ENCODE data around the gene MT1G. TPM values are rescaled to one million over a fixed set of nuclear protein-coding genes. Genes with fewer than 3 reads are reported as not detected.
A peak's percentile ranks its signal among the peaks of the same experiment; 100 is the strongest.
"Not testable (repeated sequence)": the region's sequence is repeated elsewhere in the genome, so short reads cannot be mapped to it uniquely, and the experiment has no call there.

MT1G gene
- 100 to 1,000 TPM in 1 of 9 donors, 10 to 100 TPM in 4, 1 to 10 TPM in 3, not detected in 1; 3.7 to 146 (median 11.5) TPM for total RNA-seq
- 10 to 100 TPM; 26.1 to 87.2 (median 26.4) TPM for polyA plus RNA-seq
- long read RNA-seq, donor 1, transcript MT1G-202 (3 exons, 406 nt): major isoform, 10 of 19 reads
- long read RNA-seq, donor 1, transcript MT1G-201 (3 exons, 405 nt): minor isoform, 9 of 19 reads
- long read RNA-seq, donor 1, partial matches to known transcripts: 0 of 19 reads
- long read RNA-seq, donor 1, other reads (novel, unspliced or antisense): 0 of 19 reads
- long read RNA-seq, donor 2, partial matches to known transcripts: 0 of 1 reads
- long read RNA-seq, donor 2, other reads (novel, unspliced or antisense): 0 of 1 reads
- long read RNA-seq, donor 3, transcript MT1G-202 (3 exons, 406 nt): major isoform, 10 of 25 reads
- long read RNA-seq, donor 3, transcript MT1G-201 (3 exons, 405 nt): minor isoform, 8 of 25 reads
- long read RNA-seq, donor 3, partial matches to known transcripts: 6 of 25 reads
- long read RNA-seq, donor 3, other reads (novel, unspliced or antisense): 0 of 25 reads
- long read RNA-seq, donor 4, partial matches to known transcripts: 0 of 2 reads
- long read RNA-seq, donor 4, other reads (novel, unspliced or antisense): 0 of 2 reads
- long read RNA-seq, donor 5, partial matches to known transcripts: 0 of 1 reads
- long read RNA-seq, donor 5, other reads (novel, unspliced or antisense): 0 of 1 reads
- long read RNA-seq, donor 6, partial matches to known transcripts: 0 of 3 reads
- long read RNA-seq, donor 6, other reads (novel, unspliced or antisense): 0 of 3 reads
- long read RNA-seq, donor 7, transcript MT1G-201 (3 exons, 405 nt): major isoform, 7 of 15 reads
- long read RNA-seq, donor 7, partial matches to known transcripts: 6 of 15 reads
- long read RNA-seq, donor 7, other reads (novel, unspliced or antisense): 0 of 15 reads
- long read RNA-seq, donor 8, transcript MT1G-202 (3 exons, 406 nt): major isoform, 118 of 196 reads
- long read RNA-seq, donor 8, transcript MT1G-201 (3 exons, 405 nt): minor isoform, 76 of 196 reads
- long read RNA-seq, donor 8, partial matches to known transcripts: 0 of 196 reads
- long read RNA-seq, donor 8, other reads (novel, unspliced or antisense): 0 of 196 reads
- long read RNA-seq, donor 9, transcript MT1G-201 (3 exons, 405 nt): major isoform, 5 of 5 reads
- long read RNA-seq, donor 9, partial matches to known transcripts: 0 of 5 reads
- long read RNA-seq, donor 9, other reads (novel, unspliced or antisense): 0 of 5 reads
- long read RNA-seq, donor 10, transcript MT1G-201 (3 exons, 405 nt): major isoform, 11 of 46 reads
- long read RNA-seq, donor 10, partial matches to known transcripts: 34 of 46 reads
- long read RNA-seq, donor 10, other reads (novel, unspliced or antisense): 0 of 46 reads

DNA sequence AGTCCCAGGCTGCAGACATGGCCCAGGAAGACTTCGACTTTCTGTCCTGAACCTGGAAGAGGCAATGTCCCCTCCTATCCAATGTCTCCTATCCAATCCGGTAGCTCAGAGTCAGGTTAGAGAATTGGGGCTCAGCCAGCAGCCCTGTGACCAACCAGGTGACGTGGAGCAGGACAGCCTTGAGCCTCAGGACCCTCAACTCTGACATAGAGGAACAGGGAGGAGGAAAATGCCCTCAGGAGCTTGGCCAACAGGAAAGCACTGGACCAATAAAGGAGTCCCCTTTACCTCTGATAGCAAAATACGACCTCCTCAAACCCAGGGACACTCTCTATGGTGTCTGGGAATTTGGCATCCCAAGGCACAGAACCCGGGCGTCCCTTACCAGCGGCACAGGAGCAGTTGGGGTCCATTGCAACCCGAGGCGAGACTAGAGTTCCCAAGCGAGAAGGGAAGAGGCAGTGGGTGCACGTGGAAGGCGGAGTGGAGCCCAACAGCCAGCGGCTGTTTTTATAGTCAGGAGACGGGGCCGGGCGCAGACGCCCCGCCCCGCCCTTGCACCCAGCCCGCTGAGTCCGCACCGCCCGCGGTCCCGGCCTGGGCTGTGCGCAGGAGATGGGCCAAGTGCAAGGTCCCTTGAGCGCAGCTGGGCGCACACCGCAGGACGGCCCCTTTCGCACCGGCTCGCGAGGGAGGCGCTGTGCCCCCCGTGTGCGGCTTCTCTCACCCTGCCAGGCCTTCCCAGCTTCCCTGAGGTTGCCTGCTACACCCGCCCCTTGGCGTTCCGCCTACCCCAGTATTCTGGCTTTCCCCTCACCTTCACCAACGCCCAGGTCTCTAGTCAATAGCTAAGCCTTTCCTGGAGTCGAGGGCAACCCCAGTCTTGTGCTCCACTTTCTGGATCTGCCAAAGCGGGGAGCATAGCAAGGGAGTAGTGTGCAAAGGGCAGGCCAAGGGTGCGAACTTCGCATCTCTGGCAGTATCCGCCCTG, at the start of gene MT1G:
Gene MT1G (minus strand): TSS at position 485 of the 991 bp plus-strand sequence. CDS start 72 bp downstream, at position 413.
- no peak within 1 kb of the TSS for H3K27ac ChIP-seq
- H3K4me3 ChIP-seq: peak within 1 kb of the TSS in 1 of 4 donors; percentile 21
- no peaks in the 10 kb centered on the region for H3K36me3 ChIP-seq (replicated peaks in 1 of 2)
- peak in 6 of 7 donors; percentile 49 to 68 (median 58) for DNase-seq
- 31 to 62% (median 37%) methylated on average over 7 to 46 of the region's 46 CpGs for WGBS, 4 donors
- intact Hi-C loops (cut with DNase I): no loop called here
- H3K9me3 ChIP-seq (replicated peaks in 1 of 3): no peaks in the 10 kb centered on the region
- no peak for TF ChIP-seq POLR2A (IDR thresholded peaks at IDR 0.05)
- TF ChIP-seq CTCF (IDR thresholded peaks at IDR 0.05): no peak
- H3K4me1 ChIP-seq (replicated peaks in 1 of 2): peaks cover 0 to 7% of the 10 kb centered on the region in 2 donors
- peaks cover 10% of the 10 kb centered on the region for H3K27me3 ChIP-seq

DNA sequence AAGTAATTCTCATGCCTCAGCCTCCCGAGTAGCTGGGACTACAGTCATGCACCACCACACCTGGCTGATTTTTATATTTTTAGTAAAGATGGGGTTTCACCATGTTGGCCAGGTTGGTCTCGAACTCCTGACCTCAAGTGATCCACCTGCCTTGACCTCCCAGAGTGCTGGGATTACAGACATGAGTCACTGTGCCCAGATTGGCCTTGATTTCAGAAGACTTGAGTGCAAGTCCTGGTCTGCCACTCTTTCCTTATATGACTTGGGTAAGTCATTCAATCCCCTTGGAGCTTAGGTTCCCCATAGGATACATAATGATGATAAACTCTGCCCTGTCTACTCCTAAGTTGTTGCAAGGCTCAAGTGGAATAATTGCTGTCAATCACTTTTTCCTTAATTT, 49.7 kb upstream of the MT1G start:
- WGBS, 4 donors: 71 to 88% (median 84%) methylated on average over 2 of the region's 2 CpGs
- H3K4me1 ChIP-seq (replicated peaks in 1 of 2); H3K27ac ChIP-seq; H3K4me3 ChIP-seq; DNase-seq; H3K27me3 ChIP-seq; H3K36me3 ChIP-seq (replicated peaks in 1 of 2); intact Hi-C loops (cut with DNase I); H3K9me3 ChIP-seq (replicated peaks in 1 of 3): not testable (repeated sequence)

DNA sequence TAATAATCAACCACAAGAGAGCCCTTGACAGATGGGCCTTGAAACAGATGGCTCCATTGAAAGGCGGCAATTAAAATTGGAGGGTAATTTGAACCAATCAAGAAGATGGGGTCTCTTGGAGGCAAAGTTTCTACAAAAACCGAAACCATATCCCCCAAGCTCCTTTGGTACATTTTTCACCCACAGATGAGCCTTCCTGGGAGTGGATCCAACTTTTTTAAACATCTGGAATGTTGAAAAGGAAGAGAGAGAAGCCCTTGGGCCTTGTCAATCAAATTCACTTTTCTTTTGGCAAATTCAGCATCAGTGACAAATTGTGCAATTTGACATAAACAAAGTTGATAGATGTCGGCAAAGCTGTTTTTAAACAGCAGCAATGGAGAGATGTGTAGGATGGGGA, 48.9 kb upstream of the MT1G start:
- WGBS, 4 donors: 81 to 90% (median 85%) methylated on average over 3 of the region's 3 CpGs
- H3K4me3 ChIP-seq: no peak overlapping the region
- H3K4me1 ChIP-seq (replicated peaks in 1 of 2): no peaks in the 10 kb centered on the region
- no peak for DNase-seq
- no peaks in the 10 kb centered on the region for H3K36me3 ChIP-seq (replicated peaks in 1 of 2)
- no peak overlapping the region for H3K27ac ChIP-seq
- intact Hi-C loops (cut with DNase I): no loop called here
- TF ChIP-seq POLR2A (IDR thresholded peaks at IDR 0.05) (no peak), CTCF (IDR thresholded peaks at IDR 0.05) (no peak)
- H3K27me3 ChIP-seq: no peaks in the 10 kb centered on the region
- no peaks in the 10 kb centered on the region for H3K9me3 ChIP-seq (replicated peaks in 1 of 3)

- DNase-seq: no peak
- H3K4me1 ChIP-seq (replicated peaks in 1 of 2): no peaks in the 10 kb centered on the region
- no peaks in the 10 kb centered on the region for H3K36me3 ChIP-seq (replicated peaks in 1 of 2)
- H3K4me3 ChIP-seq: no peak overlapping the region
- TF ChIP-seq CTCF (IDR thresholded peaks at IDR 0.05): no peak
- TF ChIP-seq POLR2A (IDR thresholded peaks at IDR 0.05): no peak
- H3K9me3 ChIP-seq (replicated peaks in 1 of 3): no peaks in the 10 kb centered on the region
- H3K27me3 ChIP-seq: no peaks in the 10 kb centered on the region
- no peak overlapping the region for H3K27ac ChIP-seq
- intact Hi-C loops (cut with DNase I): no loop called here
- 77 to 81% (median 80%) methylated on average over 3 to 4 of the region's 4 CpGs for WGBS, 4 donors
Measured at GRCh38 chr16:56715126-56715525, 47.3 kb upstream of the MT1G start.

Measured in adrenal gland (tissue), 19 donors.